ENCODE results near the gene ADAMTSL3.

The ADAMTSL3 gene

DNA sequence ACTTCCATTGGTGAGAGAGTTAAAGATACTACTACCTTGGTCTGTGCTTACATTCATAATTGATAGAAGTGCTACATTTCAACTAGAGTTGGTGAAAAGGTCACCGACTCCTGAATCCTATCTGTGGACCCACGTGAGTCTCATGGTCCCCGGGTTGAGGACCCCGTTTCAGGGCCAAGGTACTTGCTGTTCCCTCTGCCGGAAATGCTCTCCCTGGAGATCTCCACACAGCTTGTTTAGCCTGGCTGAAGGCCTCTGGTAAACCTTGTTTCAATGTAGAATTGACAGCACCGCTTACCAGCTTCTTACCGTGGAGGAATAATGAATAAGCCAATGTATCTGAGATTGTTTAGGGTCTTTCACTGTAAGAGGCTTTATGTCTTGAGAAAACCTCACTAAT lies 355.7 kb downstream of the ADAMTSL3 start:
- CTCF ChIA-PET, result no interaction called here
- POLR2A ChIA-PET, result no interaction called here
- WGBS (ENCODE audit: insufficient coverage), result 93% methylated on average over 7 of the region's 7 CpGs

DNA sequence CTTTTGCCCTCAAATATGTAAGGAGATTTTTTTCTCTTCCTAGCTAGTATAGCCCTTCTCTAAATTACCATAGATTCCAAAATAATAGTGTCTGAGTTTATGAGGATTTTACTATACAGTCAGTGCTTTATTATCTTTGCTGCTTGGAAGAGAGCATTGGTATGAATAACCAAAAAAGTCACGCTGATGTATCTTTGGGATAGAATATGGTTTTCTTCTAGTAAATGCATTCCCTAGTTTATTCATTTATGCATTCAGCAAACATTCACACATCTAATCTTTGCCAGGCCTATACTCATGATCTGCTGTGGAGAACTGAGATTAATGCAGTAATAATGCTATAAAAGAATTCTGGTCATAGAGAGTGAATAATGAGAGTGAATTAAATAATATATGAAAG lies 356.3 kb downstream of the ADAMTSL3 start:
- CTCF ChIA-PET, result no interaction called here
- H3K27me3 ChIP-seq (replicated peaks in 2 of 5; ENCODE audit: control insufficient read depth in 4 of 5, insufficient read depth in 5 of 5, low read length in 4 of 5), result no peaks in the 10 kb centered on the region
- no CpG with 5 or more reads among the region's 1 CpG for WGBS (ENCODE audit: insufficient coverage)

More for the DNA sequence above, 355.7 kb downstream of the ADAMTSL3 start:
- Histone ChIP-seq H3K4me1 (ENCODE audit: control extremely low read depth in 1 of 4, control insufficient read depth in 4 of 4, insufficient read depth in 4 of 4, low read length in 3 of 4) (no peaks in the 10 kb centered on the region), H3K4me3 (ENCODE audit: control insufficient read depth in 1 of 7, extremely low read depth in 1 of 7, insufficient read depth in 4 of 7, low read depth in 2 of 7, low read length in 6 of 7) (no peak overlapping the region), H3K36me3 (ENCODE audit: control insufficient read depth in 4 of 4, insufficient read depth in 4 of 4, low read length in 3 of 4) (no peaks in the 10 kb centered on the region), H3K9me3 (ENCODE audit: control extremely low read depth in 1 of 5, control insufficient read depth in 4 of 5, insufficient read depth in 2 of 5, low read depth in 1 of 5, low read length in 4 of 5) (peaks cover 0 to 12% (median 0%) of the 10 kb centered on the region in 5 experiments), H3K27ac (ENCODE audit: insufficient read depth in 1 of 2, low read depth in 1 of 2, low read length in 2 of 2, poor library complexity in 1 of 2, severe bottlenecking in 2 of 2) (no peak overlapping the region), H3K27me3 (replicated peaks in 2 of 5; ENCODE audit: control insufficient read depth in 4 of 5, insufficient read depth in 5 of 5, low read length in 4 of 5) (no peaks in the 10 kb centered on the region)
- DNase-seq, result no peak

DNA sequence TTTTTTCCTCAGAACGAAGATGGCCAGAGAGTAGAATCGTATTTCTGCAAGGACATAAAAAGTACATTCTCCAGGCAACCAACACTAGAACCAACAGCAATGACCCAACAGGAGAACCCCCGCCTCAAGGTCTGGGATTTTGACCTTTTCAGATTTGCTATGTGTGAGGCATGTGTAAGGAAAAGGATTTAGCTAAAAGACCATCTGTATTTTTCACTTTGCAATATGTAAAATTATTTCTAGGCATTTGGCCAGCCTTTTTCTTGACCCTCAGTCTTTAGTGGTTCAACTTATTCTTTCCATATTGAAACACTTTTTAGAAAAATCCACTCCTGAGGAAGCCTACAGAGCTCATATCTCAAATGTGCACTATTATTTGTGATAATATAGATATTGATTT lies 362.4 kb downstream of the ADAMTSL3 start:
- no peaks in the 10 kb centered on the region for H3K36me3 ChIP-seq (ENCODE audit: control insufficient read depth in 4 of 4, insufficient read depth in 4 of 4, low read length in 3 of 4)
- H3K27ac ChIP-seq (ENCODE audit: insufficient read depth in 1 of 2, low read depth in 1 of 2, low read length in 2 of 2, poor library complexity in 1 of 2, severe bottlenecking in 2 of 2), result no peak overlapping the region
- peaks cover 0 to 12% (median 0%) of the 10 kb centered on the region in 5 experiments for H3K9me3 ChIP-seq (ENCODE audit: control extremely low read depth in 1 of 5, control insufficient read depth in 4 of 5, insufficient read depth in 2 of 5, low read depth in 1 of 5, low read length in 4 of 5)
- ChIA-PET CTCF (interaction anchor here (0.6 kb wide), 1 partner anchor 28 kb away, joined by 3 read pairs; no protein-coding TSS in a partner anchor), POLR2A (no interaction called here)
- no CpG with 5 or more reads among the region's 3 CpGs for WGBS (ENCODE audit: insufficient coverage)
- DNase-seq, result no peak
- no peak overlapping the region for H3K4me3 ChIP-seq (ENCODE audit: control insufficient read depth in 1 of 7, extremely low read depth in 1 of 7, insufficient read depth in 4 of 7, low read depth in 2 of 7, low read length in 6 of 7)
- H3K4me1 ChIP-seq (ENCODE audit: control extremely low read depth in 1 of 4, control insufficient read depth in 4 of 4, insufficient read depth in 4 of 4, low read length in 3 of 4), result no peaks in the 10 kb centered on the region
- no peaks in the 10 kb centered on the region for H3K27me3 ChIP-seq (replicated peaks in 2 of 5; ENCODE audit: control insufficient read depth in 4 of 5, insufficient read depth in 5 of 5, low read length in 4 of 5)

More for the DNA sequence above, 356.3 kb downstream of the ADAMTSL3 start:
- Histone ChIP-seq H3K36me3 (ENCODE audit: control insufficient read depth in 4 of 4, insufficient read depth in 4 of 4, low read length in 3 of 4) (no peaks in the 10 kb centered on the region), H3K9me3 (ENCODE audit: control extremely low read depth in 1 of 5, control insufficient read depth in 4 of 5, insufficient read depth in 2 of 5, low read depth in 1 of 5, low read length in 4 of 5) (peaks cover 0 to 12% (median 0%) of the 10 kb centered on the region in 5 experiments), H3K4me3 (ENCODE audit: control insufficient read depth in 1 of 7, extremely low read depth in 1 of 7, insufficient read depth in 4 of 7, low read depth in 2 of 7, low read length in 6 of 7) (no peak overlapping the region), H3K4me1 (ENCODE audit: control extremely low read depth in 1 of 4, control insufficient read depth in 4 of 4, insufficient read depth in 4 of 4, low read length in 3 of 4) (no peaks in the 10 kb centered on the region), H3K27ac (ENCODE audit: insufficient read depth in 1 of 2, low read depth in 1 of 2, low read length in 2 of 2, poor library complexity in 1 of 2, severe bottlenecking in 2 of 2) (no peak overlapping the region)
- DNase-seq, result no peak
- POLR2A ChIA-PET, result no interaction called here

DNA sequence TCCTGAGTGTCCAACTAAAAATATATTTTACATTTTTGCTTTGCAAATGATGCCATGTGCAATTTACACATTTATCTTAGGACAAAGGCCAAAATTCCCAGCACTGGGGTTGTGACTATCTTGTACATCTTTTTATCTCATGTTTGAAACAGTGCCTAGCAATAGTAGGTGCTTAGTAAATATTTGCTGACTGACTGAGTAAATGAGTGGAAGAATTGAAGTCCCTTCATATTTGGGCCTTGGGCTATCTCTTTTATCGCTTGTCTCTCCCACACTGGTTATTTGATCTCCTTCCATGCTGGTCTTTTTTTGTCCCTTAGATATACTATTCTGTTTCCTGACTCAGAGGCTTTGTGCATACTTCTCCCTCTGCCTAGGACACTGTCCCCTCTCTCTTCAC lies 368.6 kb downstream of the ADAMTSL3 start:
- 100% methylated on average over 1 of the region's 1 CpG for WGBS (ENCODE audit: insufficient coverage)

DNA sequence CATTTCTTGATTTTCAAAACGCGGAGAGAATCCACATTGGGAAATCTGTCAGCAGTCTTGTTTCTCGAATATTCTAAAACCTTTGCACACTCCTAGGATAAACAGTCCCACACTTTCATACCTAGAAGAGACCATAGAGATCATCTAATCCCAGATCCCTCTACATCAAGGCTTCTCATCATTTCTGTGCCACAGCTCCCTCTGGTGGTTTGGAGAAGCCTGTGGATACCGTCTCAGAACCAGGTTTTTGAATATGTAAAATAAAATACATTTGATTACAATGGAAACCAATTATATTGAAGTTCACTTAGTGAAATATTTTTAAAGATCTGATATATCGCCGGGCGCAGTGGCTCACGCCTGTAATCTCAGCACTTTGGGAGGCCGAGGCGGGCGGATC lies 369.7 kb downstream of the ADAMTSL3 start:
- DNase-seq, result peak in 2 of 3 donors; percentile 9 to 12
- ChIA-PET POLR2A (no interaction called here), CTCF (interaction anchor here (1.2 kb wide), 1 partner anchor 775 kb away, joined by 6 read pairs; no protein-coding TSS in a partner anchor)
- no peaks in the 10 kb centered on the region for H3K4me1 ChIP-seq (ENCODE audit: control extremely low read depth in 1 of 4, control insufficient read depth in 4 of 4, insufficient read depth in 4 of 4, low read length in 3 of 4)
- H3K27ac ChIP-seq (ENCODE audit: insufficient read depth in 1 of 2, low read depth in 1 of 2, low read length in 2 of 2, poor library complexity in 1 of 2, severe bottlenecking in 2 of 2), result no peak overlapping the region
- H3K27me3 ChIP-seq (replicated peaks in 2 of 5; ENCODE audit: control insufficient read depth in 4 of 5, insufficient read depth in 5 of 5, low read length in 4 of 5), result peaks cover 0 to 1% (median 0%) of the 10 kb centered on the region in 5 experiments
- WGBS (ENCODE audit: insufficient coverage), result 95% methylated on average over 3 of the region's 11 CpGs
- H3K36me3 ChIP-seq (ENCODE audit: control insufficient read depth in 4 of 4, insufficient read depth in 4 of 4, low read length in 3 of 4), result no peaks in the 10 kb centered on the region
- no peak overlapping the region for H3K4me3 ChIP-seq (ENCODE audit: control insufficient read depth in 1 of 7, extremely low read depth in 1 of 7, insufficient read depth in 4 of 7, low read depth in 2 of 7, low read length in 6 of 7)
- H3K9me3 ChIP-seq (ENCODE audit: control extremely low read depth in 1 of 5, control insufficient read depth in 4 of 5, insufficient read depth in 2 of 5, low read depth in 1 of 5, low read length in 4 of 5), result peaks cover 0 to 2% (median 0%) of the 10 kb centered on the region in 5 experiments

More for the DNA sequence above, 368.6 kb downstream of the ADAMTSL3 start:
- ChIA-PET CTCF (no interaction called here), POLR2A (no interaction called here)
- Histone ChIP-seq H3K27me3 (replicated peaks in 2 of 5; ENCODE audit: control insufficient read depth in 4 of 5, insufficient read depth in 5 of 5, low read length in 4 of 5) (peaks cover 0 to 1% (median 0%) of the 10 kb centered on the region in 5 experiments), H3K9me3 (ENCODE audit: control extremely low read depth in 1 of 5, control insufficient read depth in 4 of 5, insufficient read depth in 2 of 5, low read depth in 1 of 5, low read length in 4 of 5) (peaks cover 0 to 2% (median 0%) of the 10 kb centered on the region in 5 experiments), H3K36me3 (ENCODE audit: control insufficient read depth in 4 of 4, insufficient read depth in 4 of 4, low read length in 3 of 4) (no peaks in the 10 kb centered on the region), H3K27ac (ENCODE audit: insufficient read depth in 1 of 2, low read depth in 1 of 2, low read length in 2 of 2, poor library complexity in 1 of 2, severe bottlenecking in 2 of 2) (no peak overlapping the region), H3K4me3 (ENCODE audit: control insufficient read depth in 1 of 7, extremely low read depth in 1 of 7, insufficient read depth in 4 of 7, low read depth in 2 of 7, low read length in 6 of 7) (no peak overlapping the region), H3K4me1 (ENCODE audit: control extremely low read depth in 1 of 4, control insufficient read depth in 4 of 4, insufficient read depth in 4 of 4, low read length in 3 of 4) (no peaks in the 10 kb centered on the region)
- DNase-seq, result no peak

DNA sequence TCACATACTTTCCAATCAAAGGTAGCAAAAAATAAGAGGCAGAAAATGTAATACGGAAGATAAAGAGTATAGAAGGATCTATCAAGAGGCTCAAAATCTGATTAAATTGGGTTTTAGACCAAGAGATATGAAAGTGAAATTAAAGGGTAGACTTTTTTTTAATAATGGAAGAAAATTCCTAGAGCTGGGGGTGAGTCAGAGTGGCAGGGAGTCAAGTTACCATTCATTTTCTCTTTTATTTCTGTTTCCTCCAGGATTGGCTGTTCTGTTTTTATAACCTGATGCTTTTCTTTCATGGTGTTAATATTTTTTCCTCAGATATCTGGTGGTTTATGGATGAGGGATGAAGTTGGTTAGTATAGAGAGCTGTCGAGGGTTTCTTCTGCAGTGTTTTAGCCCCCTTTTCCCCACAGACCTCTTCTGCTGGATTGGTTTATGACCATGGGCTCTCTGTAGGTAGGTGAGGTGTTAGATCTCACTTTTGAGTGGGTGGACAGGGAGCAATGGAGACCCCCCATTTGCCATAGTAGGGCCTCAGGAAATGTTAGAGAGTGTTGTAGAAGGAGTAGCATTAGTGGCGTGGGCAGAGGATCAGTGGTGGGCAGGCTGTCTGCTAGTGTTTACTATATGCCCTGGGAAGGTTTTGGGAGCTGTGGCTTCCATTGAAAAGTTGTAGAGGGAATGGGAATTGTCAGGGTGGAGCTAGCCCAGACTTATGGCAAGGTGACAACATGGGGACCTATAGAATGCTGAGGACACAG lies 380.1 kb downstream of the ADAMTSL3 start:
- Histone ChIP-seq H3K27me3 (replicated peaks in 2 of 5; ENCODE audit: control insufficient read depth in 4 of 5, insufficient read depth in 5 of 5, low read length in 4 of 5) (peaks cover 0 to 4% (median 0%) of the 10 kb centered on the region in 5 experiments), H3K4me3 (ENCODE audit: control insufficient read depth in 1 of 7, extremely low read depth in 1 of 7, insufficient read depth in 4 of 7, low read depth in 2 of 7, low read length in 6 of 7) (no peak overlapping the region), H3K36me3 (ENCODE audit: control insufficient read depth in 4 of 4, insufficient read depth in 4 of 4, low read length in 3 of 4) (no peaks in the 10 kb centered on the region), H3K27ac (ENCODE audit: insufficient read depth in 1 of 2, low read depth in 1 of 2, low read length in 2 of 2, poor library complexity in 1 of 2, severe bottlenecking in 2 of 2) (no peak overlapping the region), H3K9me3 (ENCODE audit: control extremely low read depth in 1 of 5, control insufficient read depth in 4 of 5, insufficient read depth in 2 of 5, low read depth in 1 of 5, low read length in 4 of 5) (peaks cover 0 to 6% (median 3%) of the 10 kb centered on the region in 5 experiments), H3K4me1 (ENCODE audit: control extremely low read depth in 1 of 4, control insufficient read depth in 4 of 4, insufficient read depth in 4 of 4, low read length in 3 of 4) (no peaks in the 10 kb centered on the region)
- WGBS (ENCODE audit: insufficient coverage), result 94% methylated on average over 2 of the region's 3 CpGs
- no peak for DNase-seq
- ChIA-PET CTCF (interaction anchor here (1.3 kb wide), 1 partner anchor 9 kb away, joined by 4 read pairs; no protein-coding TSS in a partner anchor), POLR2A (no interaction called here)

All from common myeloid progenitor, CD34-positive (primary cell).